Coronary artery (tissue), 2 donors: Measurements from ENCODE around the gene CDK14.

Experiments
- DNase-seq: peaks from one replicate; pipeline ENCODE4 v3.0.0-alpha.2; 2017; ENCODE audit warnings: low spot score
- H3K27ac ChIP-seq, 2 donors: fragments of 200-600 bp; sonication (generic); one replicate each; pipeline ENCODE4 v1.5.1; 2016 to 2019
- H3K4me3 ChIP-seq: fragments of 200-600 bp; sonication (generic); 2 replicates; pipeline ENCODE4 v1.5.1; 2016; ENCODE audit warnings: mild to moderate bottlenecking, moderate library complexity
- TF ChIP-seq, protein P1 (sequence below): fragments of 200-600 bp; sonication (generic); IDR thresholded peaks from one replicate; pipeline ENCODE4 v1.5.1; 2019; ENCODE audit warnings: antibody characterized with exemption

CDK14 gene

DNA sequence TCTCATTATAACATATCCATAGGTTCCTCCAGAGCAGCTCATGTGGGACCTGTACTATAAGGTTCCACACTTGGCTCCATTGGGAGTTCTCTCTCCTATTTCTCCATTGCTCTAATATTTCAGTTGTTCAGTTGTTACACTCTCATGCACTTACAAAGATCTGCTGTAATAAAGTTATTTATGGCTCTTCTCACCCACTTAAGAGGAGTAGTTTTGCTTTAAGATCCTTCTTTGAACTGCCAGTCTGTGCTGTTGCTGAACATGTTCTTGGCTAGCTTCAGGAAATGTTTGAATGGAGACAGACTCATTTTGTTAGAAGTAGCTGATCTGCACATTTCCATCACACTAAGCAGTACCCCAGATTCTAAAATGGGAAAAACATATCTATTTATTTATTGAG is 250.1 kb downstream of the CDK14 start:
- DNase-seq, result no peak
- H3K27ac ChIP-seq, result no peak overlapping the region
- TF ChIP-seq, protein P1, sequence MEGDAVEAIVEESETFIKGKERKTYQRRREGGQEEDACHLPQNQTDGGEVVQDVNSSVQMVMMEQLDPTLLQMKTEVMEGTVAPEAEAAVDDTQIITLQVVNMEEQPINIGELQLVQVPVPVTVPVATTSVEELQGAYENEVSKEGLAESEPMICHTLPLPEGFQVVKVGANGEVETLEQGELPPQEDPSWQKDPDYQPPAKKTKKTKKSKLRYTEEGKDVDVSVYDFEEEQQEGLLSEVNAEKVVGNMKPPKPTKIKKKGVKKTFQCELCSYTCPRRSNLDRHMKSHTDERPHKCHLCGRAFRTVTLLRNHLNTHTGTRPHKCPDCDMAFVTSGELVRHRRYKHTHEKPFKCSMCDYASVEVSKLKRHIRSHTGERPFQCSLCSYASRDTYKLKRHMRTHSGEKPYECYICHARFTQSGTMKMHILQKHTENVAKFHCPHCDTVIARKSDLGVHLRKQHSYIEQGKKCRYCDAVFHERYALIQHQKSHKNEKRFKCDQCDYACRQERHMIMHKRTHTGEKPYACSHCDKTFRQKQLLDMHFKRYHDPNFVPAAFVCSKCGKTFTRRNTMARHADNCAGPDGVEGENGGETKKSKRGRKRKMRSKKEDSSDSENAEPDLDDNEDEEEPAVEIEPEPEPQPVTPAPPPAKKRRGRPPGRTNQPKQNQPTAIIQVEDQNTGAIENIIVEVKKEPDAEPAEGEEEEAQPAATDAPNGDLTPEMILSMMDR, result no peak
- no peak overlapping the region for H3K4me3 ChIP-seq

DNA sequence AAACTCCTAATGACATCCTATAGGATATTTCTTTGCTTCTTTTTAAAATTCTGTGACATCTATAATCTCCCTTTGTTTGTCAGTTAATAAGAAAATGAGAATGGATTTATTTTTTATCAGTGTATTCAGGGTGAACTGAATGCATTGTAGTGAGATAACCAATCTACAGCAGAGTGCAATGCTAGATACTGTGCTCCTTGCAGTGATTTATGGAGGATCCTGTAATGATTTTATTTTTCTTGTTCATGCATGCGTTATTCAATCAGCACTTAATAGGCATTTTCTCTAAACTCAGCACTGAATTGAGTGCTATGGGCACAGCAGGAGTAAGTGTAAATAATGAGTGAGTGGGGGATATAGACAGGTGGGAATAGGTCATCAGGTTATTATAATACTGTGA is 253.9 kb downstream of the CDK14 start:
- no peak overlapping the region for H3K4me3 ChIP-seq
- TF ChIP-seq, protein P1, result no peak
- no peak overlapping the region for H3K27ac ChIP-seq
- no peak for DNase-seq

DNA sequence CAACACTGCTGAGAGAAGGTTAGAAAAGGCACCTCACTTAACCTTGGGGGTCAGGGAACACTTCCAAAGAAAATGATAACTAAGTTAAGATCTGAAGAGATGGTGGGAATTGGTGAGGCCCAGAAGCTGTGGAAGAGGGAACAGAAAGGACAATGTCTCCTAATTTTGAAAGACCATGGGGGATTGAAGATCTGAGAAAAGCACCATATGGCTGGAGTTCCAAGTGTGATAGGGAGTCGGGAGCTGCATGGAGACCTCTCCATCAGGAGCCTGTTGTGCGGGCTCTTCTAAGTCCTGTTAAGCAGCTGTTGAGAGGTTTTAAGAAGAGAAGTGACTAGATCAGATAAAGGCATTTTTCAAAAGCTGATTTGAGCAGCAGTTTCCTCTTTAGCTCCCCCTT is 254.3 kb downstream of the CDK14 start:
- TF ChIP-seq, protein P1, result no peak
- Histone ChIP-seq H3K4me3 (no peak overlapping the region), H3K27ac (no peak overlapping the region)
- DNase-seq, result no peak

DNA sequence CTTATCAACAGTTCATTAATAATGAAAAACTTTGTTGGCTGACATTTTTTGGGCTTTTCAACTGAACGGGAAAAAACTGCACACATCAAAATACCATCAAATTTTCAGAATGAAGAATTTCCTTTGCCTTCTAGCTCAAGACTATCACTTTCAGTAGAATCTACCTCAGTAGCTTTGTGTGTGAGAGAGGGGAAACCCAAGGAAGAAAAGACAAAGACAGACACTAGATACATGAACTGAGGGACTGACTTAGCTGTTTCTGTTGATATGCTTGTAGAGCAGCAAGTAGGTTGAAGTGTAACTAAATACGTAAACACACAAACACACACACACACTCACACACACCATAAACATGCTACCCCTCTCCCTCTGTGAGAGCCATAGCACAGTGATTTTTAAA is 257.1 kb downstream of the CDK14 start:
- TF ChIP-seq, protein P1, result no peak

DNA sequence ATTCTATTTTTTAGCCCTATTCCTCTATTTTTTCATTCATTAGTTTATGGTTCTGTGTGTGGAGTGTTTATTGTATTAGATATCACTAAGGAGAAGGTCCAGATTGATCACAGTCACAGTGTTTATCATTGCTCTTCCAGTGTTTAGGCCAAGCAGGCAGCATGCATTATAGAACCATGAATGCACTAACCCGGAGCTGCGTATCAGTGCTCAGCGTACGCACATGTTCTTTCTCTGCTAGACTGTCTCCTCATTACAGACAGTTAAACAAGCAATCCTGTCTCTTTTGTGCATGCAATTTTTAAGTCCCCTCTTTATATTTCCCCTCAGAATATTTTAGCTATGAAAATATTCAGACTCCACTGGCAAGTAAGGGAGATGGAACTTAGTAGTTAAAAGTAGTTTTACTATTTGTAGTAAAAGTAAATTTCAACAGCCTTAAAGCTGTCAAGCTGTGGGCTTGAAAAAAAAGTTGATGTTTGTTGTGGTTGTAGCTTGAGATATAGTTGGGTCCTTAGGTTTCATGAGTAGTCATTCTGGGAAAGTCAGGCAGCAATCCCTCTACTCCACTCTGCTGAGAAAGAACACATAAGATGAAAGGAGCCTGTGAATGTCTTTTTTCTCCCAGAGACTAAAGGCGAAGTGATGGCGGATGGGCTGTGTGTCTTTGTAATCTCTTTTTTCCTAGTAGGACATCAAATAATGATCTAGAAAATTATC is 260.4 kb downstream of the CDK14 start:
- Histone ChIP-seq H3K27ac (no peak overlapping the region), H3K4me3 (no peak overlapping the region)
- TF ChIP-seq, protein P1, result no peak
- DNase-seq, result no peak

More for the DNA sequence above, 257.1 kb downstream of the CDK14 start:
- Histone ChIP-seq H3K4me3 (no peak overlapping the region), H3K27ac (no peak overlapping the region)
- DNase-seq, result no peak

DNA sequence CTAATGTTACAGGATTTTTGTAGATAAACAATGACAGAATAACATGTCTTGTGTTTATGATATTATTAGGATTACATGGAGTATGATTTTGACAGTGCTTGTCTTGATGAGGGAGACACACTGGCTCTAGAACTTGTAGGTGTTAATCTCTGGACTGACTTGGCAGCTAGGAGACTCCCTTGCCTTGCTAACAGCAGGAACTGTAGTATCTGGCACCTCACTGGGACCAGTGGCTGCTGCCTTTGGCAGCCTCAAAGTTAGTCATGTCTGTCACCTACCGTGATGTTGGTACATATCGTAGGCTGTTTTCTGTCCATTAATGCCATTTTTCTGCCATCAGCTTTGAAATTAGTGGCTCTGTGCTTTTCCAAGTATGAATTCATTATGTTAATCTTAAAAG is 261.5 kb downstream of the CDK14 start:
- Histone ChIP-seq H3K27ac (no peak overlapping the region), H3K4me3 (no peak overlapping the region)
- DNase-seq, result no peak
- TF ChIP-seq, protein P1, result no peak

DNA sequence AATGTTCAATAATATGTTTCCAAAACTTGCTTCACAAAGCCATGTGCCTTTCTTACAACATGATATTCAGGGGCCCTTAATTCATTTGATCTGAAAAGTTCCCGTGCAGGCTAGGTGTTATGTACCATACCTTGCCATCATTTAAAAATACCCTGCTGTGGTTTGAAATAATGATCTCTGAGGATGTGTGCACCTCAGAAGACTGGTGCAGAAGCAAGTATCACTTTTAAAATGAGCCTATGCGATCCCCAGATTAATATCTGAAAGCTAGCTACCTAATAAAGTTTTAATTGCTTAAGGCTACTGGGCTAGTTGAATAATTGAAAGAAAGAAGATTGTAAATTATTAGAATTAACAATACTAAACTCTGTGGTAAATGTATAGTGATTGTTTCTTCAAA is 262.4 kb downstream of the CDK14 start:
- no peak for DNase-seq
- Histone ChIP-seq H3K4me3 (no peak overlapping the region), H3K27ac (no peak overlapping the region)
- TF ChIP-seq, protein P1, result no peak
